Stomach (tissue), 9 donors: ENCODE data around the gene PLAAT5. TPM values are rescaled to one million over a fixed set of nuclear protein-coding genes. Genes with fewer than 3 reads are reported as not detected.
A peak's percentile ranks its signal among the peaks of the same experiment; 100 is the strongest.

Experiments
- DNase-seq, 2 donors: peaks; one replicate each; pipeline versions ENCODE4 v3.0.0 to v3.0.0-alpha.2; 2013 to 2019
- H3K27ac ChIP-seq, 5 donors: fragments of 200-600 bp in 4 of 5; sonication (generic) in 4 of 5; one replicate each; pipeline ENCODE4 v1.5.1; 2013 to 2019; ENCODE audit warnings: mild to moderate bottlenecking in 1 of 5, moderate library complexity in 1 of 5
- H3K27me3 ChIP-seq, 3 donors: fragments of 200-600 bp; sonication (generic); one replicate each; pipeline ENCODE4 v1.5.1; 2017 to 2019; ENCODE audit warnings: mixed run types in 1 of 3
- H3K36me3 ChIP-seq, 4 donors: fragments of 200-600 bp; sonication (generic); 1 replicate in 3 of 4; 2 replicates in 1 of 4; pipeline ENCODE4 v1.5.1; 2016 to 2019
- H3K4me1 ChIP-seq, 4 donors: fragments of 200-600 bp; sonication (generic); one replicate each; pipeline ENCODE4 v1.5.1; 2016 to 2019
- H3K4me3 ChIP-seq, 4 donors: fragments of 200-600 bp; sonication (generic) in 3 of 4; one replicate each; pipeline ENCODE4 v1.5.1; 2016 to 2019; ENCODE audit warnings: mild to moderate bottlenecking in 1 of 4
- H3K9me3 ChIP-seq, 4 donors: fragments of 200-600 bp; sonication (generic); one replicate each; pipeline ENCODE4 v1.5.1; 2016 to 2019
- EP300 ChIP-seq: sonication (generic); formaldehyde crosslinking; IDR thresholded peaks from one replicate; pipeline ENCODE4 v1.6.1; 2017; ENCODE audit warnings: antibody characterized with exemption
- POLR2A ChIP-seq, 4 donors: fragments of 450-650 bp; IDR thresholded peaks; one replicate each; pipeline ENCODE4 v1.6.1; 2016; ENCODE audit warnings: antibody characterized with exemption in 4 of 4, control low read depth in 2 of 4, mild to moderate bottlenecking in 1 of 4, moderate library complexity in 1 of 4
- POLR2AphosphoS5 ChIP-seq, 3 donors: sonication (generic); formaldehyde crosslinking; IDR thresholded peaks; one replicate each; pipeline ENCODE4 v1.6.1; 2016; ENCODE audit warnings: antibody characterized with exemption in 3 of 3
- WGBS, 5 donors: extraction: QIAGEN DNeasy Blood & Tissue Kit in 3 of 5; methylation state at CpG; one replicate each; pipeline versions ENCODE4 v1.1.5 to v1.1.7; 2013 to 2018; 5-methylcytosine and 5-hydroxymethylcytosine counted together
- intact Hi-C: fragments of 100-400 bp; cut with DNase I; formaldehyde crosslinking; loops from one replicate; pipeline ENCODE4 v1.15.1; 2023; ENCODE audit warnings: low total_unique reads
- polyA plus RNA-seq, 3 donors: library from polyadenylated mRNA; stranded (reverse); fragments of 200-250 nt; gene quantifications; one replicate each; pipeline ENCODE4 v1.2.3, GENCODE V29; 2013
- total RNA-seq, 5 donors: library from RNA; depleted of rRNA; stranded (reverse); fragments of >200 nt; gene quantifications; one replicate each; pipeline versions ENCODE4 v1.1.0 to v1.2.3, GENCODE V29; 2014 to 2016
- TF ChIP-seq, protein P1 (sequence below), 7 experiments: fragments of 450-650 bp in 4 of 7; fragments of 200-600 bp in 3 of 7; sonication (generic) in 3 of 7; IDR thresholded peaks; one replicate each; pipeline ENCODE4 v1.5.1; 2016 to 2019; ENCODE audit warnings: antibody characterized with exemption in 7 of 7, control low read depth in 2 of 7, mild to moderate bottlenecking in 1 of 7
- donor health status: healthy with polysubstance abuse.
- donor health status: Bipolar disorder and iron deficiency.
- donor health status: healthy.

PLAAT5 gene
- total and polyA plus RNA-seq, 8 donors: 1.1 to 2.4 (median 1.9) TPM; not detected in 3

DNA sequence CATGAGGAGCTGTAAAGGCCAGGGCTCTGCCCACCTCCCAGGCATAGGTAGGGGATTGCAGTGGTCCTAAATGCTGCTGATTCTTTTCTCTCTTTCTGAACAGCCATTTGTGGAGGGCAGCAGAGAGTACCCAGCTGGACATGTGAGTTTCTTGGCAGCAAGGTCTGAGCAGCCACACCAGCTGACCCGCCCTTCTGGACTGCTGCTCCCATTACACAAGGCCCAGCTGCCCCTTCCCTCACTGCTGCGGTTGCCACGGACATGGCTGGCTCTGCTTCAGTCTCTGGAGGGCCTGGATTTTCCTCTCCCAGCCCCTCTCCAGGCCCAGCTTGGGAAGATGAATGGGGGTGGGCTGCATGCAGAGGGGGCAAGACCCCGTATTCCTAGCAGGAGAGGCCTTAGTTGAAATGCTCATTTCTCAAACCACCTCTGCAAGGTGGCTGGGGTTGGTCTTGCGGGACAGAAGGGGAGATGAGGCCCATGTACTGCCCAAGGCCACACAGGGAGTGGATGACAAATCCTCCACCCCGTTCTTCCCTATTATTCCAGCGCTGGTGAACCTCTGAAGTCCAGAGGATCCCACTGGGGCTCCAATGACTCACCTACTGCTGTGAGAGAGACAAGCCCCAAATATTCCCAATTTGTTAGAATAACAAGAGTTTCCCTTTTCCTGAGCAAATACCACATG is 19.5 kb upstream of the PLAAT5 start:
- intact Hi-C loops: no loop called here

DNA sequence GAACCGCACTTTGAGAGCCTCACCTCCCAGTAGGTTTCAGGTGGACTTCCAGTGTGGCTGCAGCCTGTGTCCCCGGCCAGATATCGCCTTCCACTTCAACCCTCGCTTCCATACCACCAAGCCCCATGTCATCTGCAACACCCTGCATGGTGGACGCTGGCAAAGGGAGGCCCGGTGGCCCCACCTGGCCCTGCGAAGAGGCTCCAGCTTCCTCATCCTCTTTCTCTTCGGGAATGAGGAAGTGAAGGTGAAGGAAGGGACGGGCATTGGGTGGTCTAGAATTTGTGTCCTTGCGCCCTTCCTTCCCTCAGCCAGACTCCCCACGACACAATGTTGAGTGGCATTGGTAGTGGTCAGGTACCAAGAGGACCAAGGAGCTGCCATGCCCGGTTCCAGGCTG is 17.8 kb upstream of the PLAAT5 start:
- intact Hi-C loops: no loop called here
- no peaks in the 10 kb centered on the region for H3K27me3 ChIP-seq
- no peak for DNase-seq
- peaks cover 14 to 49% (median 39%) of the 10 kb centered on the region in 4 donors for H3K4me1 ChIP-seq
- H3K4me3 ChIP-seq: no peak overlapping the region
- no peaks in the 10 kb centered on the region for H3K9me3 ChIP-seq
- 88 to 95% (median 92%) methylated on average over 12 of the region's 12 CpGs for WGBS, 5 donors
- no peaks in the 10 kb centered on the region for H3K36me3 ChIP-seq
- H3K27ac ChIP-seq: no peak overlapping the region
- no peak for TF ChIP-seq POLR2AphosphoS5 (IDR thresholded peaks at IDR 0.05)
- TF ChIP-seq, protein P1, sequence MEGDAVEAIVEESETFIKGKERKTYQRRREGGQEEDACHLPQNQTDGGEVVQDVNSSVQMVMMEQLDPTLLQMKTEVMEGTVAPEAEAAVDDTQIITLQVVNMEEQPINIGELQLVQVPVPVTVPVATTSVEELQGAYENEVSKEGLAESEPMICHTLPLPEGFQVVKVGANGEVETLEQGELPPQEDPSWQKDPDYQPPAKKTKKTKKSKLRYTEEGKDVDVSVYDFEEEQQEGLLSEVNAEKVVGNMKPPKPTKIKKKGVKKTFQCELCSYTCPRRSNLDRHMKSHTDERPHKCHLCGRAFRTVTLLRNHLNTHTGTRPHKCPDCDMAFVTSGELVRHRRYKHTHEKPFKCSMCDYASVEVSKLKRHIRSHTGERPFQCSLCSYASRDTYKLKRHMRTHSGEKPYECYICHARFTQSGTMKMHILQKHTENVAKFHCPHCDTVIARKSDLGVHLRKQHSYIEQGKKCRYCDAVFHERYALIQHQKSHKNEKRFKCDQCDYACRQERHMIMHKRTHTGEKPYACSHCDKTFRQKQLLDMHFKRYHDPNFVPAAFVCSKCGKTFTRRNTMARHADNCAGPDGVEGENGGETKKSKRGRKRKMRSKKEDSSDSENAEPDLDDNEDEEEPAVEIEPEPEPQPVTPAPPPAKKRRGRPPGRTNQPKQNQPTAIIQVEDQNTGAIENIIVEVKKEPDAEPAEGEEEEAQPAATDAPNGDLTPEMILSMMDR (IDR thresholded peaks at IDR 0.05): no peak
- no peak for TF ChIP-seq EP300
- no peak for TF ChIP-seq POLR2A (IDR thresholded peaks at IDR 0.05)

More for the DNA sequence above, 19.5 kb upstream of the PLAAT5 start:
- DNase-seq: peak; percentile 63 to 73
- Histone ChIP-seq H3K36me3 (no peaks in the 10 kb centered on the region), H3K9me3 (no peaks in the 10 kb centered on the region), H3K4me3 (no peak overlapping the region), H3K4me1 (peaks cover 6 to 32% (median 22%) of the 10 kb centered on the region in 4 donors), H3K27ac (peak overlapping the region in 1 of 5 donors; percentile 2), H3K27me3 (no peaks in the 10 kb centered on the region)
- 58 to 73% (median 64%) methylated on average over 6 to 7 of the region's 7 CpGs for WGBS, 5 donors
- TF ChIP-seq POLR2AphosphoS5 (IDR thresholded peaks at IDR 0.05) (peak in 1 of 3 donors; percentile 21), EP300 (no peak)

DNA sequence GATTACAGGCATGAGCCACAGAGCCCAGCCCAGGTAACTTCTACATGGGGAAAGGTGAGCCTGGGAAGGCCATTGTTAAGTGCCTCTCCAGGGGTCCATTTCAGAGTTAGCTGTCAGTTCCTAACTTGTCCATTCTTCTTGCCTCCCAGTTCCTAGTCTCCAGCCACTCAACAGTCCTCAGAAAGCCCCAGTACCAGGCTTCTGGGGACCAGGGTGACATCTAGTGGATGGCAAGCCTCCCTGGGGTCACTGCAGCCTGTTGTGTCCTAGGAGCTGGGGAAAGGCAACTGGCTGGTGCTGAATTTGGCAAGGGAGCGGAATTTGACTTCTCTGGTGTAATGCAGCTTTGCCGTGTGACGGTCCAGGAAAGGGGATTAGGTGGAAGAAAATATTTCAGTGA is 17.0 kb upstream of the PLAAT5 start:
- Histone ChIP-seq H3K9me3 (no peaks in the 10 kb centered on the region), H3K4me1 (peaks cover 14 to 57% (median 44%) of the 10 kb centered on the region in 4 donors), H3K36me3 (no peaks in the 10 kb centered on the region), H3K27me3 (no peaks in the 10 kb centered on the region), H3K4me3 (no peak overlapping the region), H3K27ac (no peak overlapping the region)
- intact Hi-C loops: no loop called here
- peak; percentile 75 to 77 for DNase-seq
- TF ChIP-seq POLR2A (IDR thresholded peaks at IDR 0.05): no peak
- TF ChIP-seq, protein P1 (IDR thresholded peaks at IDR 0.05): peak in 5 of 7 experiments; percentile 18 to 65 (median 37)
- 44 to 69% (median 65%) methylated on average over 3 of the region's 3 CpGs for WGBS, 5 donors

DNA sequence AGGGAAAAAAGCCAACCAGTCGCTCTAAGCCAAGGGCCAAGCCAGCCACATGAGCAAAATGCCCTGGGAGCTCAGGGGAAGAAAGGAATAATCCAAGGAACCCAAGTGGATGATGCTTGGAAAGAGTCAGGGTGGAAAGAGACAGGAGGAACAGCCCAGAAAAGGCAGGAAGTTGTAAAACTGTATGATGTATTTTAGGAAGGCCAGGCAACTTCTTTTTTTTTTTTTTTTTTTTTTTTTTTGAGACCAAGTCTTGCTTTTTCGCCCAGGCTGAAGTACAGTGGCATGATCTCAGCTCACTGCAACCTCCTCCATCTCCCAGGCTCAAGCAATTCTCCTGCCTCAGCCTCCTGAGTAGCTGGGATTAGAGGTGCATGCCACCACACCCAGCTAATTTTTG is 16.5 kb upstream of the PLAAT5 start:
- Histone ChIP-seq H3K4me3 (no peak overlapping the region), H3K27me3 (no peaks in the 10 kb centered on the region), H3K27ac (peak overlapping the region in 1 of 5 donors; percentile 62), H3K4me1 (peaks cover 14 to 62% (median 46%) of the 10 kb centered on the region in 4 donors), H3K36me3 (no peaks in the 10 kb centered on the region), H3K9me3 (no peaks in the 10 kb centered on the region)
- TF ChIP-seq EP300: no peak
- TF ChIP-seq, protein P1 (IDR thresholded peaks at IDR 0.05): no peak
- TF ChIP-seq POLR2A (IDR thresholded peaks at IDR 0.05): no peak
- no peak for TF ChIP-seq POLR2AphosphoS5 (IDR thresholded peaks at IDR 0.05)
- intact Hi-C loops: no loop called here
- WGBS, 5 donors: 86 to 92% (median 87%) methylated on average over 2 of the region's 2 CpGs
- DNase-seq: no peak

DNA sequence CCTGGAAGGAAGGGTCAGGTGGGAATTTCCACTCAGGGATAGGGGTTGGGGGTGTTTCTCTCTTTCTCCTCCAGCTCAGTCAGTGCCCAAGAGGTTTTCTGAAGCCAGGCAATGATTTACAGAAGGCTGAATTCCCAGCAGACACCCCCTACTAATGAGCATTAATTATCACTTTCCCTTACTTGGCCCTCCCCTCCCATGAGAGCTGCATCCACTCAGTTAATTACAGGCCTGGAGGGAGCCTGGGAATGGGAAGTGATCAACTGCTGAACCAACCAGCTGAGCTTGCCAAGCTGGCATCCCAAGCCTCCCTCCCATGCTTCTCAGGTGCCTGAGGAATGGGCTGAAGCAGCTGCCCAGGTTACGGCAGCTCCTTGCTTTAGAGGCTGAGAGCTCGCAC is 15.9 kb upstream of the PLAAT5 start:
- DNase-seq: no peak
- Histone ChIP-seq H3K27ac (peak overlapping the region in 1 of 5 donors; percentile 62), H3K4me1 (peaks cover 14 to 64% (median 46%) of the 10 kb centered on the region in 4 donors), H3K36me3 (no peaks in the 10 kb centered on the region), H3K9me3 (no peaks in the 10 kb centered on the region), H3K27me3 (no peaks in the 10 kb centered on the region), H3K4me3 (no peak overlapping the region)
- 88 to 100% (median 96%) methylated on average over 2 of the region's 2 CpGs for WGBS, 5 donors
- no peak for TF ChIP-seq POLR2AphosphoS5 (IDR thresholded peaks at IDR 0.05)
- TF ChIP-seq POLR2A (IDR thresholded peaks at IDR 0.05): no peak
- no peak for TF ChIP-seq EP300
- TF ChIP-seq, protein P1 (IDR thresholded peaks at IDR 0.05): no peak
- intact Hi-C loops: no loop called here
